ENCODE results near the gene GRIN3B.

The GRIN3B gene

GRCh38 chr19:984165-984967 is 15.9 kb upstream of the GRIN3B start, which contains the start of gene WDR18:
WDR18 (plus strand) TSS chr19:984345; CDS start chr19:984354, 9 bp downstream.
- H3K4me3 ChIP-seq (ENCODE audit: low read depth, low read length), result peak within 1 kb of the TSS; percentile 95
- no peak for TF ChIP-seq CTCF (IDR thresholded peaks at IDR 0.05; ENCODE audit: low read depth, low read length, missing control alignments)
- DNase-seq (ENCODE audit: low read depth), result peak; percentile 70
- in situ Hi-C loops (cut with HindIII; ENCODE audit: low sequenced_read_pairs), result no loop called here

GRCh38 chr19:986083-986482 is 14.1 kb upstream of the GRIN3B start:
- in situ Hi-C loops (cut with HindIII; ENCODE audit: low sequenced_read_pairs), result no loop called here
- no peak overlapping the region for H3K4me3 ChIP-seq (ENCODE audit: low read depth, low read length)
- DNase-seq (ENCODE audit: low read depth), result no peak
- no peak for TF ChIP-seq CTCF (IDR thresholded peaks at IDR 0.05; ENCODE audit: low read depth, low read length, missing control alignments)

GRCh38 chr19:988081-988480 is 12.1 kb upstream of the GRIN3B start:
- DNase-seq (ENCODE audit: low read depth), result no peak
- no peak for TF ChIP-seq CTCF (IDR thresholded peaks at IDR 0.05; ENCODE audit: low read depth, low read length, missing control alignments)
- in situ Hi-C loops (cut with HindIII; ENCODE audit: low sequenced_read_pairs), result no loop called here
- no peak overlapping the region for H3K4me3 ChIP-seq (ENCODE audit: low read depth, low read length)

GRCh38 chr19:988510-988909 is 11.7 kb upstream of the GRIN3B start:
- H3K4me3 ChIP-seq (ENCODE audit: low read depth, low read length), result no peak overlapping the region
- DNase-seq (ENCODE audit: low read depth), result no peak
- no peak for TF ChIP-seq CTCF (IDR thresholded peaks at IDR 0.05; ENCODE audit: low read depth, low read length, missing control alignments)
- in situ Hi-C loops (cut with HindIII; ENCODE audit: low sequenced_read_pairs), result no loop called here

- no peak overlapping the region for H3K4me3 ChIP-seq (ENCODE audit: low read depth, low read length)
- in situ Hi-C loops (cut with HindIII; ENCODE audit: low sequenced_read_pairs), result no loop called here
Observed at GRCh38 chr19:989381-990081, 10.7 kb upstream of the GRIN3B start.

More at GRCh38 chr19:989381-990081, 10.7 kb upstream of the GRIN3B start:
- TF ChIP-seq CTCF (IDR thresholded peaks at IDR 0.05; ENCODE audit: low read depth, low read length, missing control alignments), result peak; percentile 37
- DNase-seq (ENCODE audit: low read depth), result no peak

All from astrocyte of the cerebellum (primary cell).